NK-92 (cell line): ENCODE measurements around the gene KAT6B.

ENCODE experiments used
- DNase-seq: peaks from one replicate; lab custom pipeline; 2025; ENCODE audit not compliant: unreplicated experiment; lab: John Stamatoyannopoulos, UW

The KAT6B gene

GRCh38 chr10:75010373-75010772 lies 184.0 kb downstream of the KAT6B start:
- DNase-seq, result no peak

- DNase-seq, result no peak
Measured at GRCh38 chr10:75011221-75011620, 184.8 kb downstream of the KAT6B start.

- DNase-seq, result no peak
Measured at GRCh38 chr10:75012471-75012870, 186.1 kb downstream of the KAT6B start.

GRCh38 chr10:75013007-75013406 lies 186.6 kb downstream of the KAT6B start:
- DNase-seq, result no peak

GRCh38 chr10:75013522-75013921 lies 187.1 kb downstream of the KAT6B start:
- DNase-seq, result no peak

- no peak for DNase-seq
Measured at GRCh38 chr10:75014516-75015230, 188.3 kb downstream of the KAT6B start.

GRCh38 chr10:75015442-75015841 lies 189.0 kb downstream of the KAT6B start:
- DNase-seq, result no peak

GRCh38 chr10:75016325-75016724 lies 189.9 kb downstream of the KAT6B start:
- no peak for DNase-seq

GRCh38 chr10:75018251-75018650 lies 191.9 kb downstream of the KAT6B start:
- no peak for DNase-seq

GRCh38 chr10:75018686-75019307 lies 192.4 kb downstream of the KAT6B start:
- DNase-seq, result no peak

- DNase-seq, result no peak
Measured at GRCh38 chr10:75019370-75019769, 193.0 kb downstream of the KAT6B start.

GRCh38 chr10:75020168-75020567 lies 193.8 kb downstream of the KAT6B start:
- DNase-seq, result no peak

- DNase-seq, result no peak
Measured at GRCh38 chr10:75021379-75022249, 195.2 kb downstream of the KAT6B start.

GRCh38 chr10:75023074-75023473 lies 196.7 kb downstream of the KAT6B start:
- DNase-seq, result no peak

GRCh38 chr10:75024971-75025523 lies 198.6 kb downstream of the KAT6B start:
- DNase-seq, result no peak

- no peak for DNase-seq
Measured at GRCh38 chr10:75028049-75028448, 201.6 kb downstream of the KAT6B start.

- no peak for DNase-seq
Measured at GRCh38 chr10:75028748-75029147, 202.3 kb downstream of the KAT6B start.

- no peak for DNase-seq
Measured at GRCh38 chr10:75029420-75029819, 203.0 kb downstream of the KAT6B start.

GRCh38 chr10:75029857-75030256 lies 203.5 kb downstream of the KAT6B start:
- DNase-seq, result no peak

GRCh38 chr10:75030371-75030770 lies 204.0 kb downstream of the KAT6B start:
- DNase-seq, result no peak

- no peak for DNase-seq
Measured at GRCh38 chr10:75032119-75032518, 205.7 kb downstream of the KAT6B start.

GRCh38 chr10:75032813-75033212 lies 206.4 kb downstream of the KAT6B start:
- no peak for DNase-seq
